Adrenal gland (tissue), 5 donors: ENCODE results near the gene MACF1.

Experiments
- CTCF ChIP-seq, 6 experiments: fragments of 450-650 bp in 4 of 6; fragments of 200-600 bp in 2 of 6; sonication (generic) in 1 of 6; IDR thresholded peaks; 1 replicate in 5 of 6; 2 replicates in 1 of 6; pipeline versions ENCODE4 v1.5.1 to v1.8.0; 2016 to 2021; ENCODE audit warnings: antibody characterized with exemption in 6 of 6, mild to moderate bottlenecking in 2 of 6, moderate library complexity in 1 of 6
- POLR2A ChIP-seq, 2 donors: fragments of 450-650 bp; IDR thresholded peaks; one replicate each; pipeline ENCODE4 v1.6.1; 2017; ENCODE audit warnings: antibody characterized with exemption in 2 of 2, mild to moderate bottlenecking in 2 of 2, moderate library complexity in 1 of 2
- donor health status: DM: no; HTN: no; CAD: no.

GRCh38 chr1:39469150-39469549, 264.7 kb downstream of the MACF1 start:
- TF ChIP-seq CTCF (IDR thresholded peaks at IDR 0.05) (no peak), POLR2A (IDR thresholded peaks at IDR 0.05) (no peak)
